OCI-LY3 (cell line): ENCODE data around the gene DOK5.
"Not testable (repeated sequence)": the region's sequence is repeated elsewhere in the genome, so short reads cannot be mapped to it uniquely, and the experiment has no call there.

Source experiments
- CTCF ChIP-seq: fragments of 200-600, 300-600 bp; sonication (generic); IDR thresholded peaks from 2 replicates; pipeline ENCODE4 v1.5.1; 2014; ENCODE audit warnings: antibody characterized with exemption, low read length, low read depth
- EZH2phosphoT487 ChIP-seq: fragments of 200-600 bp; shearing (Covaris generic); IDR thresholded peaks from 2 replicates; pipeline ENCODE4 v1.6.1; 2018; ENCODE audit warnings: antibody characterized with exemption, mixed run types, low read depth

- not testable (repeated sequence) for TF ChIP-seq CTCF, EZH2phosphoT487
Measured at GRCh38 chr20:54436410-54436809, 39.0 kb upstream of the DOK5 start.
